ENCODE results near the gene ORC4.

ORC4 gene

GRCh38 chr2:148020111-148021058 lies at the start of gene ORC4:
Gene ORC4 (minus strand): TSS chr2:148020737. CDS start chr2:147975958, 44,779 bp downstream.
- peak; percentile 97 to 99 for DNase-seq

GRCh38 chr2:148067801-148068200 lies 47.3 kb upstream of the ORC4 start:
- DNase-seq, result no peak

GRCh38 chr2:148065936-148066335 lies 45.4 kb upstream of the ORC4 start:
- no peak for DNase-seq

- DNase-seq, result no peak
These were observed 43.1 kb upstream of the ORC4 start for GRCh38 chr2:148063633-148064032.

GRCh38 chr2:148058641-148059040 lies 38.1 kb upstream of the ORC4 start:
- no peak for DNase-seq

GRCh38 chr2:148052687-148053086 lies 32.1 kb upstream of the ORC4 start:
- DNase-seq, result no peak

GRCh38 chr2:148049284-148049683 lies 28.7 kb upstream of the ORC4 start:
- DNase-seq, result no peak

GRCh38 chr2:148048475-148049221 lies 28.1 kb upstream of the ORC4 start:
- DNase-seq, result no peak

- DNase-seq, result no peak
These were observed 26.3 kb upstream of the ORC4 start for GRCh38 chr2:148046802-148047201.

- DNase-seq, result no peak
These were observed 23.8 kb upstream of the ORC4 start for GRCh38 chr2:148044322-148044721.

- no peak for DNase-seq
These were observed 21.7 kb upstream of the ORC4 start for GRCh38 chr2:148042219-148042618.

- DNase-seq, result no peak
These were observed 19.2 kb upstream of the ORC4 start for GRCh38 chr2:148039783-148040182.

- no peak for DNase-seq
These were observed 11.7 kb upstream of the ORC4 start for GRCh38 chr2:148032215-148032614.

GRCh38 chr2:148031152-148031551 lies 10.6 kb upstream of the ORC4 start:
- DNase-seq, result no peak

- no peak for DNase-seq
These were observed 8.2 kb upstream of the ORC4 start for GRCh38 chr2:148028781-148029180.

GRCh38 chr2:148027822-148028221 lies 7.3 kb upstream of the ORC4 start:
- no peak for DNase-seq

GRCh38 chr2:148026573-148026972 lies 6.0 kb upstream of the ORC4 start:
- no peak for DNase-seq

GRCh38 chr2:148023861-148024260 lies 3.3 kb upstream of the ORC4 start:
- DNase-seq, result no peak

- no peak for DNase-seq
These were observed 2.3 kb upstream of the ORC4 start for GRCh38 chr2:148022882-148023281.

GRCh38 chr2:148022351-148022750 lies 1.8 kb upstream of the ORC4 start:
- DNase-seq, result no peak

GRCh38 chr2:148021886-148022285 lies 1.3 kb upstream of the ORC4 start:
- peak in 1 of 2 experiments; percentile 15 for DNase-seq

- peak in 1 of 2 experiments; percentile 29 for DNase-seq
These were observed 723 bp upstream of the ORC4 start, which contains the start of gene MBD5 for GRCh38 chr2:148021059-148021861. Gene MBD5 (plus strand): TSS chr2:148021091.

- no peak for DNase-seq
These were observed 5.9 kb downstream of the ORC4 start for GRCh38 chr2:148014616-148015015.
